Superior temporal gyrus (tissue), 1 donor: Measurements from ENCODE around the gene HOXC10.

Source experiments
- DNase-seq: peaks from one replicate; pipeline ENCODE4 v3.0.0-alpha.2; 2016; ENCODE audit errors: extremely low spot score

The HOXC10 gene

GRCh38 chr12:53977596-53978445, 7.1 kb upstream of the HOXC10 start:
- DNase-seq, result no peak

DNA sequence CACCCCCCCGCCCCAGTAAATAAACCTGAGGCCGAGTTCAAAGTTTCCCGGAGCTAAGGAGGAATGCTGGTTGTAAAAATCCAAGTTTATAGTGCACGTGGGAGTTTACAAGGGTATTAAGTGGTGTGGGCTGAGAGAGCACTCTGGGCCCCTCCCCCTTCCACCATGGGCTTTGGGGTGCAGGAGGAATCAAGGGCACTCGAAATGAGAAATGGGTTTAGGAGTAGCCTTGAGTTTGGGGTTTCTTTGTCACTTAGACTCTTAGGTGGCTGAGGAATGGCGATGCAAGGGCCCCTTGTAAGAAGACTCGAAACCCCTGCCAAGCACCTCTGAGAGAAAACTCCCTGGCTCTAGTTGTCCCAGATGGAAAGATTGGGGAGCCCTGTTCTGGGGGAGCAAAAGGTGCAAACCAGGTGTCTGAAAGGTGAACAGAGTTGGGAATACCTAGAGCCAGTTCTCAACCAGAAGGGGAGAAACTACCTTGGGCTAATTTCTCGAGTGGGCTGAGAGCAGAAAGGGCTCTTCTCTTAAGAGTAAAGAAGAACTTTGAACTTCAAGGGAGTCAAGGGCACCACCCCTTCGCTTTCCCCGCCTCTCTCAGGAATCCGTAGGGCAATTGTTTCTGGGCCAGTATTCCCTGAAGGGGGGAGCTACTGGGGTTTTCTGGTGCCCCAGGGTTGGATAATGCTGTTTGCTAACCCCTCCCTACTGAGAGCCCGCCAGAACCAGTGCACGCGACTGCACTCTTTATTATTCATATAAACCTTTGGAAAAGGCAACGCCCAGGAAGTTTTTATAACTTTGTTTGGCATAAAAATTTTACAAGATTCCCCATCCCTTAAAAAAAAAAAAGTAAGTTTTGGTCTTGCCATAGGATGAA, 6.2 kb upstream of the HOXC10 start:
- no peak for DNase-seq

DNA sequence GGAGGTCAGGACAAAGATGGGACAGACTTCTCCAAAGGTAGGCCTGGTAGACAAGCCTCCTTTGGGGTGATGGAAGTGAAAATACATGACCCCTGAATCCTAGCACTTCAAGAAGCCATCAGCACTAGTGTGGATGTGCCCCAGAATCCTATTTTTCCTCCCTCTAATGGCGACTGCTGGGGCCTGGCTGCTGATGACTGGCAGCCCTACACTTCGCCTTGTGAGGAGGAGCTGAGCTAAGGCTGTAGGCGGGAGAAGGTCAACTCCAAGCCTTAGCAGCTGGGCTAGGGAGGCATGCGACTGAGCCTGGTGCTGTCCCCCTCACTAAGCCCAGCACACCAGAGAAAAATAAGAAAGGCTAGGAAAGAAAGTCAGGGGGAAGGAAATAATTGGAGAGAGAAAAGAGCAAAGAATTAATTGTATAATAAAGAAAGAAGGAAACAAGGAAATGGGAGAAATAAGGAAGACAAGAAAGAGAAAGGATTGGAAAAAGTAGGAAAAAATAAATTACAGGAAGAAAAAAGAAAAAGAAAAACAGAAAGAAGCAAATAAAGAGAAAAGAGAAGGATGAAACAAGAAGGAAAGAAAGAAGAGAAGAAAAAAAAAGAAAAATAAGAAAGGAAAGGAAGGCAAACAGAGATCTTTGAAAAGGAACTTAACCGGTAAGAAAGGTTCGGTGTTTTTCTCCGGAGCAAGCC, 4.7 kb upstream of the HOXC10 start:
- no peak for DNase-seq

GRCh38 chr12:53980802-53981496, 4.0 kb upstream of the HOXC10 start:
- no peak for DNase-seq

GRCh38 chr12:53981634-53982565, 3.0 kb upstream of the HOXC10 start:
- no peak for DNase-seq

DNA sequence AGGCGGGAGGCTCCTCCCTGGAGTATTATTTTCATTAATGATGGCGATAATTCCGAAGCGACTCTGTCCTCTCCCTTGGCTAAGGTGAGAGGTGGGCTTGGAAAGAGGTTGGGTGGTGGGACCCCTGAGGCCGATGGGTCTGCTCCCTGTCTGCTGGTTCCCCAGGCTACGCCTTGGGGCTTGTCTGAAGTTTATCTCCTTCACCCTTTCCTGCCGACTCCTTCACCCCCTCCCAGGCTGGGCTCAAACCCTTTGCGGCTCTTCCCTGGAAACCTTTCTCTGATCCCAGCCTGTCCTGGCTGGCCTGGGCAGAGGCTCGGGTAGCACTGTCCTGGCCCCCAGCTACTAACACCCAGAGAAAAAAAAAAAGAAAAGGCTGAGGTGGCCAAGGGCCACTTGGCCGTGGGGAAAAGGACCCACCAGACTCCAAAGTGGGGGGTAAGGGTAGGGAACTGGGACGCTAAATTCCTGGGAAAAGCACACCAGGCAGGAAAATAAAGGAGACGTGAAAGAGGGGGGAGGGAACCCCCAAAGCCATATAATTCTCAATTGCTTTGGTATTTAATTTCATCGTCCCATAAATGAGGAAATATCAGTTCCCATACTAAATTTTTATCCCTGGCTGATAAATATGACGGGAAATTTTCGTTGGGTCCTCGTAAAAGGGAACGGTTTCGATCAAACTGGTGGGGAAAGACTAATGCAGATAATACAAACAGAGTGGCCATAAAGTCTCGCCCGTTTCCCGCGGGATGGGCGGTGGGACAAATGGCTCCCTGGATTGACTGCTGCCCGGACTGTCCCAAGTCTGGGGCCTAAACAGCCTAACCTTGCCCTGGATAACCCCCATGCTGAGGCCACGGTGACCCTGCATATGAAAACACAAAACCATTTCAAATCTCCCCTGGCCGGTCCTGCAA, 2.0 kb upstream of the HOXC10 start:
- no peak for DNase-seq

DNA sequence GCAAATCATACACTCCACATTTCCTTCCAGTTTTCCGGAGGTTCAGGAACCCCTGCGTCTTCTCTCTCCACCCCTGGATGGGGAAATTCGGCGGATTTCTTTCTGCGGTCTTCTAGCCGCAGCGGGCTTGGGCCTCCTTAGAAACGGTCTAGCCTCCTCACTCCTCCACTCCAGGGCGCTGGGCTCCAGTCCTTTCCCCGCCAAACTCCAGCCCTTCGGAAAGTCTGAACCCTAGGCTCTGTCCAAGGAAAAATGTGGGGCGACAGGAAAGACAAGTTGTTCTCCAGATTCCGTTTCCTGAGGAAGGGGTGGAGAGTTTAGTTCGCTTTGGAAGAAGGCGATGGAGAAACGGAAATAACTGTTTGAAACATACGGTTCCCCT, 1.4 kb upstream of the HOXC10 start:
- DNase-seq, result no peak

GRCh38 chr12:53983950-53984572, 885 bp upstream of the HOXC10 start:
- no peak for DNase-seq

DNA sequence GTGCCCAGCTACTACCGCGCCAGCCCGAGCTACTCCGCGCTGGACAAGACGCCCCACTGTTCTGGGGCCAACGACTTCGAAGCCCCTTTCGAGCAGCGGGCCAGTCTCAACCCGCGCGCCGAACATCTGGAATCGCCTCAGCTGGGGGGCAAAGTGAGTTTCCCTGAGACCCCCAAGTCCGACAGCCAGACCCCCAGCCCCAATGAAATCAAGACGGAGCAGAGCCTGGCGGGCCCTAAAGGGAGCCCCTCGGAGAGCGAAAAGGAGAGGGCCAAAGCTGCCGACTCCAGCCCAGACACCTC, 697 bp downstream of the HOXC10 start:
- DNase-seq, result no peak

DNA sequence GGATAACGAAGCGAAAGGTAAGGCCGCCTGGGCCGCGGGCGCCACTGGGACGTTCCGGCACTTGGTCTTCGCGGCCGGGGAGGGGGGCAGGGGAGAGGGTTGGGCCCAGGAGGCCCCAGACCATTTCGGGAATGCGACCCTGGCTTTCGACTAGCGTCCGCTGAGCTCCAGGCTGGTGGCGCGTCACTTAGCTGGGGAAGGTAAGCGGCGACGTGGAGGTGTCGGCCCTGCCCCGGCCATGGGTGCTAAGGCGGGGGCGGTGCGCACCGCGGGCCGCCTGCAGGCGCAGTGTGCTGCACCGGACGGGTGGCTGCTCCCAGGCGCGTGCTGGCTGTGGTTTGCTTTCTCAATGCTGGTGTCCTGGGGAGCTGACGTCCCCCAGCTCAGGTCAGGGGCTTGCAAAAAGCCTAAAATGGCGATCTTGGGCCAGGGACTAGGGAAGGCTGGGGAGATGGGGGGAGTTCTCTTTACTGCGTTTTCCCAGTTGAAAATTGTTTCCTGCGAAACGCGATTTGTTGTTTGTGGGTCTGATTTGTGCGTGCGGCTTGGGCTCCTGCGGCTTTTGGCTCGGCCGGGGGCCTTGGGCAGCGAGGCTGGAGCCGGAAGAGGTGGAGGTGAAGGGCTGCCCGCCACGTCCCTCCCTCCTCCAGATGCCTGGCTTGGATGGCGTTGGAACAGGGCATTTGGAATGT, 1.2 kb downstream of the HOXC10 start:
- no peak for DNase-seq

DNA sequence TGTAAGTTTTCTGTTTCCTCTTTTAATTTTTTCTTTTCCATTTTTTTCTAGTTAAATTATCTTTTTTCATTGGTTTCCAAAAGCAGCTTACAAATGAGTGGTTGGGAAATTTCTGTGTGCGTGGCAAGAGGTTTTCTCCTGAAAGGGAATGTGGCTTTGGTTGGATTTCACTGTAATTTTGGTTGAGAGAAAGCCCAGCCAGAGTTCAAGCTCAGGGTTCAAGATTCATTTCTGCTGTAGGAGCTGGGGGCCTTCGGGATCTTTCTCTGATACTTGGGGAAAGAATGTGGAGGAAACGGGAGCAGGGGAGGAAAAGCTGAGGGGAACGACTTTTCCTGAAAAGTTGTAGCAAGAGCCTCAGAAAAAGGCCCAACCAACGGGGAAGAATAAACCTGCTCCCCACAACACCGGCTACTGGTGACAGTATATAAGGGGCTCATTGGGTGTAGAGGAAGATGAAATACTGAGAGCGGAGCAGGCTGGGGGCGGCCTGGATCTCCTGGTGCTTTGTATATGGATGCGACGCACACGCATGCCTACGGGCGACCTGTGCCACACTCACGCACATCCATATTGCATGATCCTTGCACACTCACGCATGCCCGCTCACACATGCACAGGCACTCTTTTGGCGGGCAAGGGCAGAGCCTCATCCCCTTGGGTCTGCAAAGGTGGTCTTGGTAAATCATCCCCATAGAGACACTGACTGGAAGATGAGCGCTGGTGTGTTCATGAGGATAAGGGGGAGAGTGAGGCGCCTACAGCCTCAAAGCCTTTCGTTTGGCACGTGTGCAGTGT, 1.9 kb downstream of the HOXC10 start:
- no peak for DNase-seq

DNA sequence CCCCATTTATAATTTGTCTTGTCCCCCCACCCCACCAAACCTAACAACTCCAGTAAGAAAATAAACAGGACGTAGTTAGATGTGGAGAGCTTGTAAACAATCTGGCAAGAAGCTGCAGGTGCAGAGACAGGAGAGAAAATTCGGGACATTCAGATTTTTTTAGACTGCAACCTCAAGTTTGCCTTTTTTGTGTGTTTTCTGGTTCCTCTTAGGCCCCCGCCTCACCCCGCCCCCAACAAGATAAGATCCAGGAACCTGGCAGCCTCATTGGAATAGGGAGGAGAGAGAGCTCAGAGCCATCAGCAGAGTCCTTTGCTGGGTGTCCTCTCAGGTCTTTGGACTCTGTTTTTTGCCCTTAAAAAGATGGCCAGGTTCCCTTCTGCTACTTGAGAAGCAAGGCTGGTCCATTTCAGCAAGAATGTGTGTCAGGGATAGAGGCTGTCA, 2.9 kb downstream of the HOXC10 start:
- DNase-seq, result no peak

GRCh38 chr12:53988541-53989226, 3.7 kb downstream of the HOXC10 start:
- DNase-seq, result no peak

DNA sequence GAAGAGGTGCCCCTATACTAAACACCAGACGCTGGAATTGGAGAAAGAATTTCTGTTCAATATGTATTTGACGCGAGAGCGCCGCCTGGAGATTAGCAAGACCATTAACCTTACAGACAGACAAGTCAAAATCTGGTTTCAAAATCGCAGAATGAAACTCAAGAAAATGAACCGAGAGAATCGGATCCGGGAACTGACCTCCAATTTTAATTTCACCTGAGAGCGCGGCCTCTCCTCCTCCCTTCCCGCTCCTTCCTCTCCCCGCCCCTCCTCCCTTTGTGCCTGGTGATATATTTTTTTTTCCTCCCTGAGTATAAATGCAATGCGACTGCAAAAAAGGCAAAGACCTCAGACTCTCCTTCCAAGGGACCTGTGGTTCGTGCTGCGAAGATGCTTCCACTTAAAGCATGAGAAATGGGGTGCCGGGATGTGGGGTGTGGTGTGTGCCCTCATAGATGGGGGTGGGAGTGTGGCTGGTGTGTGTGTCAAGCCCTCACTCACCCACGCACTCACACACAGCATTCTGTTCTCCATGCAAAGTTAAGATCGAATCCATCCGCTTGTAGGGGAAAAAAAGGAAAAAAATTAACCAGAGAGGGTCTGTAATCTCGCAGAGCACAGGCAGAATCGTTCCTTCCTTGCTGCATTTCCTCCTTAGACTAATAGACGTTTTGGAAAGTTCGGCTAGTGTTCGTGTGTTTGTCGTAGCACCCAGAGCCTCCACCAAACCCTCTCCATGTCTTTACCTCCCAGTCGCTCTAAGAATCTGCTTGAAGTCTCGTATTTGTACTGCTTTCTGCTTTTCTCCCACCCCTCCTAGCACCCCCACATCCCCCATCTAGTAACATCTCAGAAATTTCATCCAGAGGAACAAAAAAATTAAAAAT, 4.5 kb downstream of the HOXC10 start:
- DNase-seq, result peak; percentile 31

DNA sequence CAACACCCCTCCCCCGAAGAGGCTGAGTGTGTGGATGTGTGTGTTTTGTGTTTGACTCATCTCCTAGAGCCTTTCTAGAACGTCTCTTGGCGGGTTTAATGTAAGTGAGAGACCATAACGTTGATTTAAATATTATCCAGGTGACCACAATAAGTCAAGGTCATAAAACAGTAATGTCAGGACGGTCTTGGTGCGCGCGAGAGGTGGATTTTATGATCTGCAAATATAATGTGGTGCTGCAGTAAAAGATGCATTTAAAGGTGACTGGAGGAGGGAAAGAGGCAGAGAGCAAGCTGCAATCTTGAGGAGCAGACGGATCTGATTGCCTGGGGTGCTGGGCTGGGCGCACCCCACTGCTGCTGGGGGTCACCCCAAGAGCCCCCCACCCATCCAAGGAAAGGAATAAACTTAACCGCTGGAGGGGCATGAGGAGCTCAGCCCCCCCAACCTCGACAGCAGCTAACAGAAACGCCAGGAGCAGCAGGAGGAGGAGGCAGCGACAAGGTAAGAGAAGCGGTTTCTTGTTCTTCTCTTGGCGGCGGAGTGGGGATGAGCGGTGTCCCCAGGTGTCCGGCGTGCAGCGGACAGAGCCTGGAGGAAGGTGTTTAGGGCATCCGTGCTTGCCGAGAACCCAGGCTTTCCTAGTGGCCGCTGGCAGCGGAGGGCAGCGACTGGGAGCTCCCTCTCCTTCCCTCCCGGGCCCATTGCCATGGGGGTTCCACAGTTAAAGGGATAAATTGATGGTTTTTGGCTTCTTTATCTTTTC, 5.5 kb downstream of the HOXC10 start:
- DNase-seq, result no peak
